Gastroesophageal sphincter (tissue), 3 donors: ENCODE data around the gene SEMA3A.

Source experiments
- CTCF ChIP-seq, 4 experiments: fragments of 200-600 bp in 2 of 4; fragments of 450-650 bp in 2 of 4; sonication (generic) in 1 of 4; IDR thresholded peaks; one replicate each; pipeline ENCODE4 v1.5.1; 2017 to 2019; ENCODE audit warnings: antibody characterized with exemption in 4 of 4, mild to moderate bottlenecking in 2 of 4, moderate library complexity in 2 of 4
- POLR2A ChIP-seq, 2 donors: fragments of 450-650 bp; IDR thresholded peaks; one replicate each; pipeline ENCODE4 v1.6.1; 2017; ENCODE audit warnings: antibody characterized with exemption in 2 of 2, mild to moderate bottlenecking in 2 of 2, moderate library complexity in 1 of 2

GRCh38 chr7:84136809-84137208 is 57.8 kb downstream of the SEMA3A start:
- TF ChIP-seq CTCF (IDR thresholded peaks at IDR 0.05) (no peak), POLR2A (IDR thresholded peaks at IDR 0.05) (no peak)
